Thymus (tissue), 11 donors: ENCODE results near the gene APLF. TPM values are rescaled to one million over a fixed set of nuclear protein-coding genes. Genes with fewer than 3 reads are reported as not detected.
"Not testable (repeated sequence)": the region's sequence is repeated elsewhere in the genome, so short reads cannot be mapped to it uniquely, and the experiment has no call there.

Experiments
- DNase-seq, 9 donors: peaks; one replicate each; pipeline ENCODE4 v3.0.0-alpha.2; 2013; ENCODE audit warnings: low spot score in 9 of 9, low read depth in 6 of 9, missing footprints in 1 of 9
- H3K27ac ChIP-seq, 2 donors: one replicate each; pipeline ENCODE4 v1.5.1; 2013; ENCODE audit warnings: control low read depth in 1 of 2, low read depth in 1 of 2, low read length in 1 of 2, mild to moderate bottlenecking in 1 of 2, moderate library complexity in 1 of 2
- H3K27me3 ChIP-seq, 2 donors: one replicate each; pipeline ENCODE4 v1.5.1; 2013; ENCODE audit warnings: low read length in 1 of 2; ENCODE audit not compliant: control insufficient read depth in 2 of 2, insufficient read depth in 1 of 2
- H3K36me3 ChIP-seq, 2 donors: one replicate each; pipeline ENCODE4 v1.5.1; 2013; ENCODE audit warnings: low read length in 1 of 2, mild to moderate bottlenecking in 1 of 2, moderate library complexity in 1 of 2; ENCODE audit not compliant: control insufficient read depth in 2 of 2, insufficient read depth in 2 of 2
- H3K4me1 ChIP-seq, 2 donors: one replicate each; pipeline ENCODE4 v1.5.1; 2013; ENCODE audit warnings: low read length in 2 of 2; ENCODE audit not compliant: control insufficient read depth in 2 of 2, insufficient read depth in 2 of 2
- H3K4me3 ChIP-seq, 2 donors: one replicate each; pipeline ENCODE4 v1.5.1; 2013; ENCODE audit warnings: low read length in 2 of 2, control low read depth in 1 of 2, mild to moderate bottlenecking in 1 of 2
- H3K9me3 ChIP-seq, 2 donors: one replicate each; pipeline ENCODE4 v1.5.1; 2013; ENCODE audit warnings: low read length in 1 of 2, mild to moderate bottlenecking in 1 of 2; ENCODE audit not compliant: control insufficient read depth in 2 of 2, insufficient read depth in 1 of 2
- WGBS: extraction: QIAGEN DNeasy Blood & Tissue Kit; methylation state at CpG from one replicate; pipeline ENCODE4 v1.1.7; 2013; 5-methylcytosine and 5-hydroxymethylcytosine counted together
- polyA plus RNA-seq: library from polyadenylated mRNA; stranded (reverse); fragments of 200-250 nt; gene quantifications from one replicate; pipeline ENCODE4 v1.2.3, GENCODE V29; 2013
- total RNA-seq: library from RNA; stranded (reverse); fragments of 120-200 nt; gene quantifications from one replicate; pipeline ENCODE4 v1.2.4, GENCODE V29; 2013
- donor health status: healthy.

APLF gene
- total and polyA plus RNA-seq, 2 donors, result 2.4 to 7.5 TPM

DNA sequence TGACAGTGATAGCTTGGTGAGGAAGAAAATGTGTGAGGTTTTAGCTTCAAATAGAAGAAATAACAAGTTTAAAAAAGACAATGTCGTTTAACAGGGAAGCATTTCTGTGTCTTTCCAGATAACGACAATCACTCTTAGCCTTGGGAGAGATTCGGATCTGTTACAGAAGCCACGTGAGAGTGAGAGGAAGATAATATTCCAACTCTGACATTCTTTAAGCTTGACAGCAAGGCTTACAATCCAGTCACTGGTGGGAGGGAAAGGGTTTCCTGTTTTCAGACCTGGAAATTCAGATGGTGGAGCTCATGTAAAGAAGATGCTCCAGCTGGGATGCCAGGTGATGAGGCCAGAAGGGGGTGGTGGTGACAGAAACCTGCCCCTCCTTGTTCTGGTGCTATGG lies 31.1 kb upstream of the APLF start:
- Histone ChIP-seq H3K9me3 (peaks cover 0 to 14% of the 10 kb centered on the region in 2 donors), H3K27me3 (no peaks in the 10 kb centered on the region), H3K4me3 (no peak overlapping the region), H3K36me3 (no peaks in the 10 kb centered on the region), H3K4me1 (peaks cover 0 to 15% of the 10 kb centered on the region in 2 donors), H3K27ac (peak overlapping the region; percentile 44 to 53)
- DNase-seq, result no peak
- 93% methylated on average over 4 of the region's 4 CpGs for WGBS

GRCh38 chr2:68438455-68439303 lies 28.7 kb upstream of the APLF start:
- DNase-seq, result no peak
- Histone ChIP-seq H3K27ac (peak overlapping the region in 1 of 2 donors; percentile 52), H3K4me1 (peaks cover 0 to 19% of the 10 kb centered on the region in 2 donors)

GRCh38 chr2:68441179-68441993 lies 26.0 kb upstream of the APLF start:
- DNase-seq, result peak; percentile 64 to 91 (median 78)
- H3K27ac ChIP-seq, result peak overlapping the region in 1 of 2 donors; percentile 8
- H3K4me3 ChIP-seq, result no peak overlapping the region
- 47% methylated on average over 6 of the region's 6 CpGs for WGBS
- H3K4me1 ChIP-seq, result peaks cover 0 to 19% of the 10 kb centered on the region in 2 donors
- H3K36me3 ChIP-seq, result no peaks in the 10 kb centered on the region
- H3K27me3 ChIP-seq, result no peaks in the 10 kb centered on the region
- H3K9me3 ChIP-seq, result no peaks in the 10 kb centered on the region

More at GRCh38 chr2:68438455-68439303, 28.7 kb upstream of the APLF start:
- 66% methylated on average over 7 of the region's 7 CpGs for WGBS
- H3K27me3 ChIP-seq, result no peaks in the 10 kb centered on the region
- H3K4me3 ChIP-seq, result no peak overlapping the region
- H3K36me3 ChIP-seq, result no peaks in the 10 kb centered on the region
- no peaks in the 10 kb centered on the region for H3K9me3 ChIP-seq

DNA sequence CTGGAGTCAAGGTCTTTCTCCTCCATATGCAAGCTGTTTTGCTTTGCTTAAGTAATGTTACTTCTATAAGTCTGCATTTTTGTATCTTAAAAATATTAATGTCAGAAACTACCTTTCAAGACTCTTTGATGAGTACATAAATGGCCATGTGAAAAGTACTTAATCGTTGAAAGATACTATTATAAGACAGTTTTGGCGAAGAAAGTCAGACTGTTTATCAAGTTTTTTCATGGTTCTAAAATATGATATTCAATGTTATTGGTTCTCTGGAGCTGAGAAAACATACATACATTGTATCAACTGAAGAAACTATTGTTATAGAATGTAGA lies 25.4 kb upstream of the APLF start:
- no peak for DNase-seq
- WGBS, result 98% methylated on average over 2 of the region's 2 CpGs
- Histone ChIP-seq H3K36me3 (no peaks in the 10 kb centered on the region), H3K27ac (no peak overlapping the region), H3K4me3 (no peak overlapping the region), H3K9me3 (peaks cover 0 to under 1% of the 10 kb centered on the region in 2 donors), H3K27me3 (no peaks in the 10 kb centered on the region), H3K4me1 (peaks cover 0 to 13% of the 10 kb centered on the region in 2 donors)

- not testable (repeated sequence) for H3K4me1 ChIP-seq, H3K36me3 ChIP-seq, H3K27ac ChIP-seq, H3K4me3 ChIP-seq, DNase-seq, H3K27me3 ChIP-seq
- peaks cover 1 to 21% of the 10 kb centered on the region in 2 donors for H3K9me3 ChIP-seq
- 55% methylated on average over 2 of the region's 3 CpGs for WGBS
Observed at GRCh38 chr2:68446425-68446824, 21.0 kb upstream of the APLF start.

DNA sequence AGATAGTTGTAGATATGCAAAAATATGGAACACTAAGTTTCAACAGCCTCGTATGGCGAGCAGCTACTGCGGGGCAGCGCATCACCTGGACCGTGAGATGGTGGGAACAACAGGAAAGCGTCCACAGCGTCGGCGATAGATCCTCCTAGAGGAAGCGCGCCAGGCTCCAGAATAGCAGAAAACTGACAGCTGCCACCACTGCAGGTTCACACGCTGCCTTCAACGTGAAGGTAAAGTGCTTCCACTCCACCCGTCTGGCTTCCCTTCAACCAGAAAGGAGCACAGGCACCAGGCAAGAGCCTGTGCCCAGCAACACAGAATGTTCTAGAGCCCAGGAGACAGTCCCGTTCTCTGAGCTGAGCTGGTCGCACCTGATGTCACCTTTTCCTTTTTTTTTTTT lies 20.3 kb upstream of the APLF start:
- H3K4me3 ChIP-seq, result no peak overlapping the region
- no peak overlapping the region for H3K27ac ChIP-seq
- no peaks in the 10 kb centered on the region for H3K36me3 ChIP-seq
- DNase-seq, result no peak
- WGBS, result 92% methylated on average over 16 of the region's 16 CpGs
- H3K27me3 ChIP-seq, result no peaks in the 10 kb centered on the region
- H3K9me3 ChIP-seq, result peaks cover 1 to 22% of the 10 kb centered on the region in 2 donors
- peaks cover 1% of the 10 kb centered on the region in 2 donors for H3K4me1 ChIP-seq

- DNase-seq, result peak in 2 of 9 donors; percentile 28 to 52
- 94% methylated on average over 24 of the region's 24 CpGs for WGBS
Observed at GRCh38 chr2:68448671-68449653, 18.4 kb upstream of the APLF start.

GRCh38 chr2:68452158-68452900 lies 15.1 kb upstream of the APLF start:
- peaks cover 3 to 7% of the 10 kb centered on the region in 2 donors for H3K4me1 ChIP-seq

More at GRCh38 chr2:68448671-68449653, 18.4 kb upstream of the APLF start:
- Histone ChIP-seq H3K9me3 (peaks cover 1 to 24% of the 10 kb centered on the region in 2 donors), H3K36me3 (no peaks in the 10 kb centered on the region), H3K4me1 (peaks cover 3 to 7% of the 10 kb centered on the region in 2 donors), H3K27ac (no peak overlapping the region), H3K27me3 (no peaks in the 10 kb centered on the region), H3K4me3 (no peak overlapping the region)

More at GRCh38 chr2:68452158-68452900, 15.1 kb upstream of the APLF start:
- H3K36me3 ChIP-seq, result no peaks in the 10 kb centered on the region
- peaks cover 0 to 20% of the 10 kb centered on the region in 2 donors for H3K9me3 ChIP-seq
- WGBS, result 76% methylated on average over 5 of the region's 5 CpGs
- no peak overlapping the region for H3K27ac ChIP-seq
- no peaks in the 10 kb centered on the region for H3K27me3 ChIP-seq
- H3K4me3 ChIP-seq, result no peak overlapping the region
- DNase-seq, result peak in 1 of 9 donors; percentile 54
